Raji (cell line): ENCODE measurements around the gene USH2A.

Experiments
- POLR2A ChIP-seq: IDR thresholded peaks from 2 replicates; pipeline ENCODE4 v1.6.1; 2011; ENCODE audit warnings: low read depth, low read length, control low read depth; ENCODE audit not compliant: insufficient read depth

USH2A gene

DNA sequence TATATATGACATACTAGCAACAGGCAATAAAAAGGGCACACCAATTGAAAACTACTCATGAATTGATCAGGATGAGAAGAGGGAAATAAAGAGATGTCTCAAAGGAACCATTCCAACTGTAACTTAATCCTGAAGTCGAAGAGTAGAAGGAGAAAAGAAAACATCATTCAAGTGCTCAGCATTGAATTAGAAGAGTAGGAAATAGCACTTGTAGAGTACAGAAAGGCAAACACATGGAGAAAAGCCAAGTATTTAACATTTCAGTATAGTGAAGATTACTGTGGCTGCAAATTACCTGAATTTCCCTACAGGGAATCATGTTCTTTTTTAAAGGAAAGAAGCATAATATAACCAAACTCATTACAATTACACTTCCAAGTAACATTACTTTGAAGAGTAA is 651.1 kb downstream of the USH2A start:
- no peak for TF ChIP-seq POLR2A

DNA sequence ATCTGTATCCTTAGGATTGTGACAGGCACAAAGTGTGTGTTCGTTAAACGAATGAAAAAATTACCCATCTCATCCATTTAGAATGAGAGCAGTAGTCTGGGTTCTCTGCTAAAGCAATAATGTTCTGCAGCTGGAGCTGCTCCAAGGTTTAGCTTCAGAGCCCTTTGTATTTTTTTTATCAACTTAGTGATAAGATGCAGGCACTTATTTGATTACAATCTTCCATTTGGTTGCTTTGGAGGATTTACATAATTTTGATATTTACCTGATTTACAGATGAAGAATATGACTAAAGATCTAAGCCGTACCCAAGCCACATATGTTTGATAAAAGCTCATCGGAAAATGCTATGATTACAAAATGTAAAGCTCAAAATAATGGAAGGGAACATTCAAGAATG is 654.9 kb downstream of the USH2A start:
- no peak for TF ChIP-seq POLR2A

DNA sequence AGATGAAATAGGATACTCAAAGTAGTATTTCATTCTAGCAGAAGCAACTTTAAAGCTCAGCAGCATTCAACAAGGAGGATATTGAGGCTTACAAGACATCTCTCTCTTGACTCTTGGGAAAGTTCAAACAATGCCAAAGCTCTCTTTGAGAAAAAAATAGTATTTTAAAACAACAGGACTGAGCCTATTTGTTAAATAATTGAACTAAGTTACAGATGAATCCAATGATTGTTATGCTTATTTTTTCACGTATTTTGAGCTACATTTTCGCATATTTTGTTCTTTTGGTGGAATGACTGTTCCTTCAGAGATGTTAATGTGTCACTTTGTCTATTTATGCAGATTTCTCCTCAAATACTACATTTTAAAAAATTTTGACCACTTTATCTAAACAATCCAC is 655.5 kb downstream of the USH2A start:
- TF ChIP-seq POLR2A, result no peak

DNA sequence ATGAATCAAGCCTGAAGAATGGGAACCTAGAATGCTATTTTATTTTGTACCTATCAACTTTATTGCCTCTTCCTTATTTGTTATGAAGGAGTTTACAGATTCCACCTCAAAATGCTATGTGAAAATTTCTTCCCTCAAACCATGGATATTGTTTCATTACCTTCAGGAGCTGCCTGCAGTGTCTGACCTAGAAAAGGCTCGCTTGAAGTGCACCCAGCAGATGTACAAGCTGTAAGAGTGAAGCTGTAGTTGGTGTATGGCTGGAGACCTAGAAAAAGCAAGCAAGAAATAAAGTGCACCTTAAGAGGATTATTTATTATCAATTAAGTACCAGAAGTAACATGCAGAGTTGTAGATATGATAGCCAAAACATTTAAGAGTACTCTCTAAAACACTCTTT is 656.7 kb downstream of the USH2A start:
- no peak for TF ChIP-seq POLR2A

DNA sequence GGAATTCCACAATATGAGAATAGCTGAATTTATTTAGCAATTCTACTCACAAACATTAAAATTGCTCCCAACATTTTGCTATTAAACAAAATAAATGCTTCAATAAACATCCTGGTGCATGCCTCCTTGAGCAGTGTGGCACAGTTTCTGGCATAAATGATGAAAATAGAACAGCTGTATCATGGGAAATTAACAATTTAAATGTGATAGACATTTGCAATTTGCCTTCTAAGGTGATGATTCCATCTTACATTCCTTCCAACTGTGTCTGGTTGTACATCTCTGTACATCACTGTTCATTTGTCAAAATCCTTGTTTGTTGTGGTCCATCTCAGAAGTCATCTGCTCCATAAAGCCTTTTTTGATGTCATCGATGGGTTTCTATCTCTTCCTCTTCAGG is 657.4 kb downstream of the USH2A start:
- TF ChIP-seq POLR2A, result no peak

DNA sequence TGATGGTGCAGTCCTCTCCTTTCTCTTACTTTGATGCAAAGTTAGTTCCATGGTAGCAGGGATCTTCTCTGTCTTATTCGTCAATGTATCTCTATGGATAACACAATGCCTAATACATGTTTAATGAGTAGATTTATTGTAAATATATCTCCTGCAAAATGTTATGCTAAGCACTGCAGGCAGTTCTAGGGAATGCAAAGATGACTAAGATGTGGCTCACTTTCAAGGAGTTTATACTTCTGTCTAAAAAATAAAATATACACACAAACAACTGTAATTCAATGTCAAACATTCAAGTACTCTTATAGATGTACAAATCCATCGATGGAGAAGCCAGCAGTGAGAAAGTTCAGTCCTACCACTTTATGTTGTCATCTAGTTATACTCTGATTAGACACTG is 661.8 kb downstream of the USH2A start:
- TF ChIP-seq POLR2A, result no peak

DNA sequence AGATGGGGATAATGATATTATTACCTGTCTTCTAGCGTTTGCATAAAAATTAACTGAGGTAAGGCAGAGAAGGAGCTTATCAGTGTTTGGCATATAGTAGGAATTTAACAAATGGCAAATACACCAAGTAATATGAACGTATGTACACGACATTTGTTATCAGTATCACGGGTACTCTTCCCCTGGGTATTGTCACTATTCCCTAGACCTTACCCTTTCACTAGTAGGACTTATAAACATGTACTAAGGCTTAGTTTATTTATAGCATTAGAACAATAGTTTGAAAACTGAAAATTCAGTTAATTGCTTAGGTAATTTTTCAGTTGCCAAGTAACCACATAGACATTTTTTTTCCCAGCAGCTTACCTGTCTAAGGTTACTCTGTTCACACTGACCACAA is 669.1 kb downstream of the USH2A start:
- TF ChIP-seq POLR2A, result no peak

DNA sequence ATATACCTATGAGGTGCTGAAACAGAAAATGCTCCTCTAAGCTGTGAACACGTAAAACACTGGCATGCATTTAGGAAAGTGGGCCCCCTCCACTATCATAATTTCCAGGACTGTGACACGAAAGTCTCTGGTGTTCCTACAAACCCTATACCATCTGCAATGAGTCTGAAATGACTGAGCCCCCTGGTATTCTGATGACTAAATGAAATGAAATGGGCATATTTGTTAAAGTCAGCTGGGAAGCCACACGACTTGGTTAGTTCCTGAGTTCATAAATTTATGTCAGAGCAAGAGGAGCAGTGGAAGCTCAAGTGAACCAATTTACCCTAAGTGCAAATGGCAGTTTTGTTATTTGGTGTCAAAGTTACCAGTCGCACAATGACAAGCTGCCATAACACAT is 673.8 kb downstream of the USH2A start:
- TF ChIP-seq POLR2A, result no peak

DNA sequence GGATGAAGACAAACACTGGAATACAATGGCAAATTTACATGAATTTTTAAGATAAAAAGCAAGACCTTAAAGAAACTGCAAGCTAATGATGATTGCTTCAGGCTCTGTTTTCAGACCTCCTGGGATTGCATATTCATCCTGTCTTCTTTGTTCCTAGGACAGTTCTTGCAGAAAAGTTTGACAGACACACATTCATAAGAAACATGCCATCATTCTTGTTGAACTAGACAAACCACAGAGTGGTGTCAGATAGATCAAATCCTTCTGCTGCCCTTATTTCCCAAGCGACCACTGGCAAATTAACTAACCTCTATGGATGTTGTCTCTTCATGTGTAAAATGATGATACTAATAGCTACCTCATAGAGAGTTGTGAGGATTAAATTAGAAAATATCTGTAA is 674.8 kb downstream of the USH2A start:
- no peak for TF ChIP-seq POLR2A

DNA sequence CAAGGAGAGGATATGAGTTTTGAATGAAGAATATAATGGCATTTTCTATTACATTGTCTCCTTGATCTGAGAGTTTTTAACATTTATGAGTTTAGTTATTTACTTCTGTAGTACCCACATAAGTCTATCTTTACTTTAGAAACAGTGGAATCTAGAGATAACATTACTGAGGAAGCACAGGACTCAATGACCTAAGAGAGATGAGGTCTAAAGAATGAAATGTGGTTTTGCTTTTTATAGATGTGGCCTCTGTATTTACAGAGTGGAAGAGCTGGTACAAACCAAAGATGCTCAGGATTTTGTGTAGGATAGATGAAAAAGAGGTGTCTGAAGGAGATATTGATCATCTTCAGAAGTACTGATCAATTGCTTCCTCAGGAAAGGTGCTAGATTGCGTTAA is 678.8 kb downstream of the USH2A start:
- no peak for TF ChIP-seq POLR2A

DNA sequence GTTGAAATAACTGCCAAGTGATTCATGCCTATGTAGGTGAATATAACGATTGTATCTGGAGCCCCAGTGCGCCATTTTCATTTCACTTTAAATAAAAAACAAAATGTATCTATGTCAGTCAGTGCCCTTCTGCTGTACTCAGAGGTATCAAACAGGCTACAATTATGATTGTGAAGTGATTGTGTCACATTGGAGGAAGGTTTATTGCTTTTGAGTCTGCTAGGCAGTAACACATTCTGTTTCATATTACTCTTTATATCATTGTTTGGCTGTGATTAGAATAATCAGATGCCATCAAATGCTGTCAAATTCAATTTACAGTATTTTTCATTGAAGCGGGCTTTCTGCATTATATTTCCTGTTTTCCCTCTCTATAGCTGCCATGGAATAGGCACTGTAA is 684.2 kb downstream of the USH2A start:
- no peak for TF ChIP-seq POLR2A

DNA sequence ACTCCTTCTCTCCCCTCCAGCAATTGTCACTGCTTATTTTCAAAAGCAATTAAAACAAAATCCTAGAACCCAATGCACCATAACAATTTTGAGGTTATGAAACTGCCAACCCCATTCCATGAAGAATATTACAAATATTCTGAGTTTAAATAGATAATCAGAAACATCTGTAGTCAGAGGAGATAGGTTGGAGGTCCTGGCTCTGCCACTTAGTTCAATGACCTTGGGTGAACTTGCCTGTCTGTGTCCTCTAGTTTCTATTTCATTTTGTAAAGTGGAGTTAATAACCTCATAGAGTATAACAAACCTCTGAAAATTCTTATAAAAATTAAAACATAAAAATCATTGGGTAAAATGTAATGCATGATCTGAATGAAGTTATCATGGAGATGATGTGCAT is 691.5 kb downstream of the USH2A start:
- no peak for TF ChIP-seq POLR2A

DNA sequence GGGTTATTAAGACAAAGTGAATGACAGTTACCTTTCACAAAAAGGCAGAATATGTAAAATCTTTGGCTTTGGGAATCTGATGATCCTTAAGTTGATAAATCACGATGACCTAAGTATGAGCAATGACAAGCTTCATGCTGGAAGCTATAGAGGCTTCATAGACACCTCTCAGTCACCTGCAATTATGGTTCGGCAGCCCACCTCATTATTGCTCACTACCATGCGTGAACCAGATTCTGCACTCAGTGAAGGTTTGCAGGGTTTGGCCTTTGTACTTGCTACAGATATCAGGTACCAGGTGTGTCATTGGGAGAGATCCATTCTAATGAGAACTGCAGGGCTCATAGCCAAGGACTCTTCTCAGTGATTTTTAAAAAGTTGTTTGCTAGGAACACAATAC is 692.6 kb downstream of the USH2A start:
- TF ChIP-seq POLR2A, result no peak

DNA sequence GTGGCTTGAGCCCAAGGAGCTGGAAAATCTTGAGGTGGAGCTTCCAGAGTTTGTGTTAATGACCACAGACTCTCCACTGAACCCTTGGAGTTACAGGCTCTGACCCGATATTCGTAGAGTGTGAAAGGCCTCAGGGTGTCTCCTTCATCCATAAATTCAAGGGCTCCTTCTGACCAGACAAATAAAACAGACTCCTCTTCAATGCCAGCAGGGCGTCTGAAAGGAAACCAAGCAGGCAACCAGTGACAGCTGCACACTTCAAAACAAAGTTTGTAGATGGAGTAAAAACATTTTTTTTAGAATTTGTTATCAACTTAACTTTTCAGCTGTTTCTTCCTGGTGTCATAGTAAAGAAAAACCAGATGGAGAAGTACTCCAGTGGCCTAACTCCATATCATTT is 695.1 kb downstream of the USH2A start:
- TF ChIP-seq POLR2A, result no peak

DNA sequence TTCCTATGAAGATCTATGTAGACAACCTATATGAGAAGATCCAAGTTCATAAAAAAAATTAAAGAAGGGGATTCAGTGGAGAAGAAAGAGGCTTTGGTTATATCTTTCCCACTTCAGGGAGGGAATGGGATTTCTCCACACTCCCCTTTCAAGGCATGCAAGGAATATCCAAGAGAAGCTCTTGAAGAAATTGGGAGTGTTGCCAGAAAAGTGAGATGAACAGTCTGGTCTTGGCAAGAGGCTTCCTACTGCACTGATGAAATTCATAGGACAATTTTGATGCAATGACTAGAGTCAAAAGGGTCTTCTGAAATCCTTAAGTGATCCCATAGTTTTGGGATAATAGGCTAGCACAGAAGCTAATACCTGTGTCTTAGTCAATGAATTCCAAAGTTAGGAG is 703.1 kb downstream of the USH2A start:
- no peak for TF ChIP-seq POLR2A

DNA sequence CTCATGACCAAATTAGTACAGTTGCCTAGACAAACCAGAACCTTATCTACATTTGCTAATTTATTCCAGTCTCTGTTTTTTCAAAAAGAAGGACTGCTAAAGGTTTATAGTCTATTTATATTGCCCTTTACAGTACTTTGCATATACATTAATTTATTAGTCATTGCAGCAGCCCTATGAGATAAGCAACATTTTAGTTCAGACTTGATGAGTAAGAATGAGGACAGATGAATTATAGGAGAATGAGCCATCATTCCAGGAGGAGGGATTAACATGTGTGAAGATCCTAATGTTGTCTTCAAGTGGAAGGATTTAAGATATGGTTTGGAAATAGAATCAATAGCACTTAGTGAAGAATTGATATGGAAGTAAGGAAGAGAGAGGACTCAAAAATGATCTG is 703.7 kb downstream of the USH2A start:
- no peak for TF ChIP-seq POLR2A

DNA sequence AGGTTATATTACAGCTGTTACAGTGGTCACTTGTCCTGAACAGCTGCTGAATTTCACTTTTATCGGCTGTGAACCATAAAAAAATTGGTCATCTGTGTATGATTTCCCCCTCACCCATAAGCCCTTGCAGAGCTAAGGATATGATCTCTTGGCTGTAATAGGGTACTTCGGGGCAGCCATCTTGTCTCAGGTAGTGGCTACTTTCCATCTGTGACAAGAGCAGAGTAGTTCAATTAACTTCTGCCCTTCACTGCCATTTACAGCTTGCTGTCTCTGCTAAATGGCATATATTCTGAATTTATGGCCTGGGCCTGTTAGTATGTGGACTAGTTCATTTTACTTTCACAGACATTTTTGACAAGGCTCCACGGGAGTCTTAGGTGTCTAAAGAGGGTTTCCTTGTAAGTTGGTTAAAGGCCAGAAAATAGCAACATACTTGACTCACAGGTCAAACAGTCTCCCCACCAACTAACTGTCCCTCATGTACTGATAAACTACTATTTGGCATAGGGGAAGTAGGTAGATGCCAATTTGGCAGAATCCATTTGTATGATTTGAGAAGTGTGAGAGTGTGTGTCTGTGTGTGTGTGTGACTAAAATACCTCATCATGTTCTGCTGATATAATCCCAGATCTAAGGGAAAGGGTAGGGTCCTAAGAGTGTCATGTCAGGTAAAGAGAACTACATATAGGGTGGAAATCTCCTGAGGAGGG is 704.5 kb downstream of the USH2A start:
- no peak for TF ChIP-seq POLR2A

DNA sequence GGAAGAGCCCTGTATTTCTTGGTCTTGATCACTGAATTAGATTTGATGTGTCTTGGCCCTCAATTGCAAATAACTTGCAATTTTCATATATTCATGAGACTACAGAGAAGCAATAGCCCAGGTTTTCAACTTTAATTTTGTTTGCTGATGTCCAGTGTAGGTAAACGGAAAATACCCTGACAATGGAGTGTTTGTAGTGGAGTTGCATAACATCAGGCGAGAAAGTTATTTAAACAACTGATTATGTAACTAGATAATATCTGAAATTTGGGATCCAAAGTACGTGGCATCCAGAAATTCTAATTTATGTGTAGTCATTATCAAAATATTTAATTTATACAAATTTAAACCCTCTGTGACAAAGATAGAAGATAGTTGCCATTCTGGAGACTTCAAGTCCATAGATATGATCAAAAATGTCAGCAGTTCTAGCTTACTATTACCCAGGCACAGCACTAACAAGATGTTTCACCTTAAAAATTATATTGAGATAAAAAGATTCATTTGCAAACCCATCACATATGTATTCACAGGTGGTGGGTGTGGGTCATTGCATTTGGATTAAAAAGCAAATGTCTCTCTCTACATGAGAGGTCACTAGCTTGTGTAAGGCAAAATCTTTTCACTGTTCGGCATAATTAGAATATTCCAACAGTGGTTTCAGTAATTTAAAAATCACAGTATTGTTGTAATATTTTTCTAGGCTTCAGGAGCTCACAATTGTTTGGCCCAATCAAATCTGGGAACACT is 705.4 kb downstream of the USH2A start:
- TF ChIP-seq POLR2A, result no peak

DNA sequence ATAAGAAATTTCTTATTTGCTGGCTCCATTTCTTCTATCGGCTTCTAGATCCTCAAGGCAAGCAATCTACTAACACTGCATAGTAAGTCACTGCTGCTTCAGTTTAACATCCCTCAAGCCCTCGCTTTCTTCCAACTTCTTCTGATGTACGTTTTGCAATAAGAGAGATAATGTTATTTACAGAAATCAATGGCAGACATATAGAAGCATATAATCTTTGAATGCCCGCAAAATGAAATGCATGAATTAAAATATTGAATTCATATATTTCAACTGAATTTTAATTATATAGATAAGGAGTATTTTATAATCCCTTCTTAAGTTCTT is 712.4 kb downstream of the USH2A start:
- no peak for TF ChIP-seq POLR2A
